Posterior vena cava (tissue), 2 donors: ENCODE data around the gene TACC2. TPM values are rescaled to one million over a fixed set of nuclear protein-coding genes. Genes with fewer than 3 reads are reported as not detected.

Experiments used
- DNase-seq: peaks from one replicate; pipeline ENCODE4 v3.0.0-alpha.2; 2020; ENCODE audit warnings: low spot score
- intact Hi-C, 2 donors: fragments of 100-400 bp; cut with DNase I; formaldehyde crosslinking; loops; one replicate each; pipeline versions ENCODE4 v1.14.1 to v1.14.2; 2022 to 2023
- total RNA-seq, 2 donors: library from RNA; stranded (reverse); fragmentation: NEBNext Ultra II Directional; extraction: Animal tissue kit (Norgen Biotek cat#: 25700); gene quantifications; one replicate each; pipeline ENCODE4 v1.2.1, GENCODE V29; 2021
- donor health status: DM: yes; HTN: yes; CAD: no.
- donor health status: DM: yes; HTN: yes; CAD: no.

The TACC2 gene
- total RNA-seq, 2 donors from 2014 or later, result 54.6 to 75.8 TPM

DNA sequence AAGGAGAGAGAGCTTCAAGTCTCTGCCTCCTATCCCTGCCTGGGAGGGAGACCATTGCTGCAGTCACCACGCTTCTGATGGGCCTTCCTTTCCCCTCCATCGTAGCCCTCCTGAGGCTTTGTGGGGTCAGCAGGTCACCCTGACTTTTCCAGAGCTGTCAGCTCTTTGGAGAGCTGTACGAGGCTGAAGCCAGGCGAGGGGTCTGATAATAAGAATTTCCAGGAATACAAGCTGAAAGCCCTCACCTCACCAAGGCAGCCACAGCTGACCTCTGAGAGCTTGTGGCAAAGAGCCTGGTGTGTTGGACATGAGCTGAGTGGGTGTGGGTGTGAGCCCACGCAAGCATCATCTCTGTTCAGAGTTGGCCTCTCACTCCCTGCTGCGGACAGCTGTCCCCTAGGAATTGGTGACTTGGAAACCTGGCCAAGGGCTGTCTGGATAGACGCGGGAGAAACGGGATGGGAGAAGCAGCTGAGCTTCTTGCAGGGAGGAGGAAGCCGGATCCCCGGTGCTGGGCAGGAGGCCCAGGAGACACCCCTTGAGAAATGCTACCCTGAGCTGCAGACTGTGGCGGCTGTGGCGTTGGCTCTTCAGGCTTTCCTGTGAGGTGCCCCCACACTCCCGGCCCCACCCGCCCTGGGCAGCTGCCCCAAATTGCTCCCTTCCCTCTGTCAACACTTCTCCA, 160.1 kb downstream of the TACC2 start:
- DNase-seq, result peak; percentile 91
- intact Hi-C loops, result loop anchor here in 1 of 2 donors (10.0 kb wide), 1 partner anchor 116 kb away; no protein-coding TSS in a partner anchor

- intact Hi-C loops, result loop anchor here in 1 of 2 donors (10.0 kb wide), 1 partner anchor 115 kb away; no protein-coding TSS in a partner anchor
- DNase-seq, result peak; percentile 94
Observed at GRCh38 chr10:122149561-122150505, 160.9 kb downstream of the TACC2 start.

- DNase-seq, result no peak
- intact Hi-C loops, result no loop called here
Observed at GRCh38 chr10:122151121-122151694, 162.2 kb downstream of the TACC2 start.

GRCh38 chr10:122152544-122152943, 163.6 kb downstream of the TACC2 start:
- intact Hi-C loops, result no loop called here
- peak; percentile 96 for DNase-seq

- DNase-seq, result no peak
- intact Hi-C loops, result no loop called here
Observed at GRCh38 chr10:122154031-122154544, 165.1 kb downstream of the TACC2 start.

DNA sequence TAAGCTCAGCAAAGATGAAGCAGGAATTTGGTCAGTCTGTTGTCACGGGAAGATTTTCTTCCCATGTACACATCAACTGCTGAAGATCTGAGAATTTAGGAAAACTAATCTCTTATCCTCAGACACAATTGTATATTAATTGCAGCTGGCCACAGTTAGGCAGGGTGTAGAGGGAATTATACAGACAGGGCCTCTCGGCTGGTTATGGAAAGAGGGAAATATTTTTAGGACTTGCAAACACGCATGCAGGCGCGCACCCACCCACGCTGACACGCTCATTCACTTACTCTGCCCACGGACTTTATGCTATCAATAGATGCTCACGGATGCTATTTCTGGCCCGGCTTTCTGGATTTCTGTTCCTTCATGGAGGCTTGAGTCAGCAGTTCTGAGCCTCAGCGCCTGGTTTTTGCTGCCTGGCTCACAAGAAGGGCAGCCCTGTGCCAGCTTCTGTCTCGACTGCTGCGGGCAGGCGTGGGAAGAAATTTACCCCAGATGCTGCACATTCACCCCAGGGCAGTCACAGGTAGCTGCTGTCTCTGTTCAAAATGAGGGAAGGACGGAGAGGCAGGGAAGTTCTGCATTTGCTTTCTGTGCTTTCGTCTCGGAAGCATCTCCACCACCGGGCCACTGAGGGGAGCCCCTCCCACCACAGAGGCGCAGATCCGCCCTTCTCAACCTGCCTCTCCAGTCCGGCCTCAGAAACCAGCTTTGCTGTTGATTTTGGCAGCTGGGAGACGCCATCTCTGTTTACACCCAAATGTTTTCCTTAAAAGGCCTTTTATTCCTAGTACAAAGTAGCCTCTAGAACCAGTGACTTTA, 165.8 kb downstream of the TACC2 start:
- intact Hi-C loops, result no loop called here
- no peak for DNase-seq

DNA sequence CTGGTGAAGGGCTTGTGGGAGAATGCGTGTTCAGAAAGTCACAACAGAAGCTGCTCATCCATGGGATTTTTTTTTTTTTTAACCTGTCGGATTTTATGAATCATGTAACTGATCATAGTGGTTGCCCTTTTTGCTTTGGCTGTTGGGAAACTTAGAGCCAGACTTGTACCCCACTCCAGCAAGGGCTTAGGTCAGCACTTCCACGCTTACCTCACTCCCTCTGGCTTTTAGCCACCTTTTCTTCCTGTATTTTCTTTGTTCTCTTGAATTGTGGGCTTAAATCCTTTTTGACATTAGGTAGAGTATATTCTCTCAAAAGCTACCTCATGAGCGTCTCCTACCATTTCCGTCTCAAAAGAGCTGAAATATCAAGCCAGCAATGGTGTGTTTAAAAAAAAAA, 168.5 kb downstream of the TACC2 start:
- intact Hi-C loops, result no loop called here
- DNase-seq, result no peak

DNA sequence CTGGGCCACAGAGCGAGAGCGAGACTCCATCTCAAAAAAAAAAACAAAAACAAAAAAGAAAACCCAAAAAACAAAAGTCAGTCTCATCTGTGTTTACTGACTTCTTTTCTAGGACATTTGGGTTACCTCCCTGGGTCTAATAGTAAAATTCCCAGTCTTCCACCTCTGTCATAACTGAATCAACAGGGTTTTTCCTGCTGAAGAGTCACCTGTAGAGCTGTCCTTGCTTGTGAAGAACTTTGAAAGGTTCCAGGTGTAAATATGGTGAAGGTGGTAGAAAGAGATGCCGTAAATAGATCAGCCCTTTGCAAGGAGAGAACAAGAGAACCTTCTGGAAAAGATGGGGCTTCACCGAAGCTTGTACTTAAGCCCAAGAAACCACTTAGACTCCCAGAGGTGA, 169.4 kb downstream of the TACC2 start:
- intact Hi-C loops, result no loop called here

GRCh38 chr10:122159141-122159970, 170.4 kb downstream of the TACC2 start:
- intact Hi-C loops, result no loop called here
- DNase-seq, result peak; percentile 65

More for the DNA sequence above, 169.4 kb downstream of the TACC2 start:
- DNase-seq, result no peak

DNA sequence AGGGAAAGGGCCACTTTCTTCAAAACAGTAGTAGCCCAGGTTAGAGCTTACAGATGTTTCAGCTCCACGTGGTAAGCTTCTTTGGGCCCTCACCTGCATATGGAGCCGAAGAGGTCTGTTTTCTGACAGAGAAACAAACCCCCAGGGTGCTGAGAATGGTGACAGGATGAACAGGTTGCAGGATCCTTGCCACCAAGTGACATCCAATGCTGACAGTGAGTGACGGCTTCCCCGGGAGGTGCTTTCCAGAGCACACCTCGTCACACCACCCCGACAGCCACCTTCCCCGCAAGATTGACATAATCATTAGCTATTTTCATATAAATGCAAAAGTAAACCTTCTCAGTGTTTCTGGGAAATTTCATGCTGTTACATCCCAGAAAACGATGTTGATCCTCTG, 172.8 kb downstream of the TACC2 start:
- intact Hi-C loops, result no loop called here
- peak; percentile 28 for DNase-seq

GRCh38 chr10:122162671-122163173, 173.8 kb downstream of the TACC2 start:
- intact Hi-C loops, result no loop called here
- peak; percentile 73 for DNase-seq

DNA sequence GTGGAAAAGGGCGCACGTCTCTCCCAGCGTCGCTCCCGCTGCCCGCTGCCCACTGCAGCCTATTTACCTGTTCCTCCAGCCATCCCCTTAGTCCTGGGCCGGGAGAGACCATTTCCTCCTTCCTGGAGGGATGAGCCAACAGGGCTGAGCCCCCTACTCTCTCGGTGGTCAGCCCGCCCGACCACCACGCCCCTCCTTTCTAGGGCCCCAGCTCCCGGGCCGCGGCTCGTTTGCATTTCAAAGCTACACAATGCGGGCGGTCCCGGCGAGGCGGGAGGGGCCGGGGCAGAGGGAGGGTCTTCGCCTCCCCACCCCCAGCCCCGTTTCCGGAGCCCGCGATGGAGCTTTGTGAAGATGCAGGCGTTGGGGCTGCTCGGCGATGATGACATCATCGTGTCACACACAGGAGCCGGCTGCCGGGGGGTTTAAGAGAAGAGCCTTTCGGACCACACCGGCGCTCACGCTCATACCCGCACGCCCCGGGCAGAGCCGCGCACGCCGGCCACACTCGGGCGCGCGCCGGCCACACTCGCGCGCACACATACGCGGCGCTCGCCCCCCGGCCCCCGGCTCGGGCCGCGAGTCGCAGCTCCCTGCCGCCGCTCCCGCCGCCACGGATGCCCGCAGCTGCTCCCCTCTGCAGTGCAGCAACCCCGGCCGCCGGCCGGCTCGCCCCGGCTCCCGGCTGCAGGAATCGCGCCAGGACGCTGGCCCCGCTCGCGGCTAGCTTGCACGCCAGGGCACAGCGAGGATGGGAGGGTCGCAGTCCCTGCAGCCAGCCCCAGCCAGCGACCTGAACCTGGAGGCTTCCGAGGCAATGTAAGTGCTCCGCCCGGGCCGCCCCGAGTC, 174.4 kb downstream of the TACC2 start:
- peak; percentile 83 for DNase-seq
- intact Hi-C loops, result no loop called here

DNA sequence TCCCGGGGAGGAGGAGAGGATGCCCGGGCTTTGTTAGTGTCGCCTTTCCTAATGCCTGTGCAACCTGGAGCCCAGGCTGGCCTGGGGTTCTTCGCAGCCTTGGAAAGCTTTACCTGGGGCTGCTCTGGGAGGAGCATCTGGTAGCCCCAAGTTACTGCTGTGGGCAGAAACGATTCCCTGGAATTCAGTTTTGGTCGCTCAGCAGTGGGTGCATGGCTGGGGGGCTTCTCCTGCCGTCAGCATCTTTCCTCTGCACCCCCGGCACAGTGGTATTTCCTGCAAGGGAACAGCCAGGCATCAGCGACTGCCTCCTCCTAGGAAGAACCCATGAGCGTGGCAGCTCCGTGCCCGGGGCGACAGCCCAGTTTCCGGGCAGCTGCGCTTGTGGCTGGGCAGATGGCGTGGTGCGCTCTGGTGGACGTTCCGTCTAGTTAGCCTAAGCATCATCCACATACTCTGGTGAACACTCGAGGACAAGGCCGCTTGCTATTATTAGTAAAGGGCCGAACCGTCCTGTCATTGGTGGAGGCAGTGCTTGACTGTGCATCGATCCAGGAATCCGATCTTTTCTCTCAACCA, 175.1 kb downstream of the TACC2 start:
- peak; percentile 54 for DNase-seq
- intact Hi-C loops, result no loop called here

DNA sequence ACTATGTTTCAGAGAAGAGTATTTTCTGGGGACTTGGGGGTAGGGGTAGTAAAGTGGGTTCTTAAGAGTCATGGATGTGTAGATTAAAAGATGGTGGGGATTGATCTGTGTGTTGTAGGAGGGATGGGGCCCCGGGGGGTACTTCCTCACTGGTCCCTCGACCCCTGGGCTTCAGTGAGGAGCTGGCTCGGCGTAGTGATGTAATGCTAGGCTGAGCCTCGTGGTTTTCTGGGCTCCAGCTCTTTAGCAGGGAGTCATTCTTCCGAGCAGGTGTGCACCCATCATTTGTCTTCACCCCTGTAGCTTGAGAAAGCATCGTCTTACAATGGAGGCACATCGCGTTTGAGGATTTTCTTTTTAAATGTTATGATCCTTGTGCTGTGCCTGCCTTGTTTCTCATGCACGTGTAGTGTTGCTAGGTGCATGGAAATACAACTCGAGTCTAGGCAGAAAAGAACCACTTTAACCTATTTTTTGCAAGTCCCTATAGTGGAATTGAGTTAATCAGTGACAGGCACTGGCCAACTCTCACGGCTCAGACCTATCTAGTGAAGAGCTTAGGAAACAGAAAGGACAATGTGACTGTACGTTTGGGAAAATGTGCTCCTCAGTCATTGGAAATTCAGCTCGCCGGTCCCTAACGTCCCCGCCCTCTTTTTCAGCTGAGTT, 176.0 kb downstream of the TACC2 start:
- DNase-seq, result peak; percentile 17
- intact Hi-C loops, result no loop called here

DNA sequence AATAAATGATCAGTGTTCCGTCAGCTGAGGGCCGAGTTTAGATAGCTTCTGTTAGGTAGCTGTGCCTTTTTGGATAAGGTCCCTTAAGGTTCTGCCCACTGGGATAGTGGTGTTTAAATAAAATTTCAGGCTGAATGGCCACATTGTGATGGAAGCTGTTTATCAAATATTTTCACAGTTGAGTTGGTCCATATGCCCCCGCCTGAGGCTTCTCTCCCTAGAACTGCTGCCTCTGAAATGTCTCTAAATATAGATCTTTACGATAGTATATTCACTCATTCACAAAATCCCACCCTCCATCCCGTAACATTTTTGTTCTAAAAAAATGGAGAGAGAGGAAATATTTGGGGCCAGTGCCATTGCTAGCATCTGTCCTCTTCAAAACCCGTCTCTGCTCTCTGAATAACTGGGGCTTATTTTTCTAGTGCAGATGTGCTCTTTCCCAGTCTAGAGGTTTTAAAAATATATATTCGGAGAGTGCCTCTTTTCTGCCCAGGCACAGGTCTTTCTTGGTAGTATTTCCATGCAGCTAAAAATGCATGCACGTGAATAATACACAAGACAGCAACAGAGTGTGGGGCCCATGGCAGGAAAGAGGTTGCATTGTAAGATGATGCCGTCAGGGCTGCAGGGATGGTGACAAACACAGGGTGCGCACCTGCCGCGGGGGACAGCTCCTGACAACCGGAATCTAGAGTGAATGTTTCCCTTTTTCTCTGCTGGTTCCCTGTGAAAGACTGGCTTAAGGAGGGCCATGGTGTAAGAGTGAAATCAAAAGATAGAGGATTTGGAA, 176.7 kb downstream of the TACC2 start:
- intact Hi-C loops, result no loop called here
- DNase-seq, result peak; percentile 42
